Measurements from ENCODE around the gene RBL2.
"Not testable (repeated sequence)": the region's sequence is repeated elsewhere in the genome, so short reads cannot be mapped to it uniquely, and the experiment has no call there.

Gene RBL2

GRCh38 chr16:53539759-53540718 lies 105.8 kb downstream of the RBL2 start:
- DNase-seq = not testable (repeated sequence)
